Progenitor cell of endocrine pancreas (in vitro differentiated cells): ENCODE data around the gene PROCR. TPM values are rescaled to one million over a fixed set of nuclear protein-coding genes. Genes with fewer than 3 reads are reported as not detected.
"Not testable (repeated sequence)": the region's sequence is repeated elsewhere in the genome, so short reads cannot be mapped to it uniquely, and the experiment has no call there.

Experiments
- DNase-seq: peaks from one replicate; pipeline ENCODE4 v3.0.0; 2021; ENCODE audit warnings: low spot score; ENCODE audit not compliant: unreplicated experiment
- H3K27ac Mint-ChIP-seq: 2 replicates; pipeline ENCODE4 v1.8.0; 2021; ENCODE audit warnings: mild to moderate bottlenecking, moderate library complexity, mixed read lengths
- H3K27me3 Mint-ChIP-seq: 2 replicates; pipeline ENCODE4 v1.8.0; 2021; ENCODE audit warnings: mixed read lengths
- H3K36me3 Mint-ChIP-seq: 2 replicates; pipeline ENCODE4 v1.8.0; 2022; ENCODE audit warnings: mixed read lengths; ENCODE audit not compliant: insufficient read depth
- H3K4me1 Mint-ChIP-seq: 2 replicates; pipeline ENCODE4 v1.8.0; 2021; ENCODE audit warnings: low read depth, mixed read lengths
- H3K4me3 Mint-ChIP-seq: 2 replicates; pipeline ENCODE4 v1.8.0; 2021; ENCODE audit warnings: low read depth, mild to moderate bottlenecking, moderate library complexity, mixed read lengths
- H3K9me3 Mint-ChIP-seq: 2 replicates; pipeline ENCODE4 v1.8.0; 2021; ENCODE audit warnings: low read depth, mixed read lengths
- CTCF ChIP-seq: fragments of 200-600 bp; sonication (generic); IDR thresholded peaks from one replicate; pipeline ENCODE4 v1.5.0; 2021; ENCODE audit warnings: antibody characterized with exemption, mild to moderate bottlenecking; ENCODE audit not compliant: unreplicated experiment
- total RNA-seq: library from RNA; stranded (reverse); gene quantifications from 2 replicates; pipeline ENCODE4 v1.2.1, GENCODE V29; 2021

PROCR gene
- total RNA-seq, 1 donor from 2014 or later = 0.55 TPM

GRCh38 chr20:35191419-35192117, 19.7 kb downstream of the PROCR start:
- H3K27ac Mint-ChIP-seq = no peak overlapping the region
- no peak overlapping the region for H3K4me3 Mint-ChIP-seq
- no peak for TF ChIP-seq CTCF
- H3K4me1 Mint-ChIP-seq = peaks cover 34% of the 10 kb centered on the region
- H3K9me3 Mint-ChIP-seq = peaks cover 27% of the 10 kb centered on the region
- no peak for DNase-seq
- no peaks in the 10 kb centered on the region for H3K27me3 Mint-ChIP-seq
- peaks cover 5% of the 10 kb centered on the region for H3K36me3 Mint-ChIP-seq

GRCh38 chr20:35192118-35192872, 20.4 kb downstream of the PROCR start:
- no peaks in the 10 kb centered on the region for H3K27me3 Mint-ChIP-seq
- DNase-seq = no peak
- peak overlapping the region; percentile 3 for H3K27ac Mint-ChIP-seq
- H3K9me3 Mint-ChIP-seq = peaks cover 34% of the 10 kb centered on the region
- no peak overlapping the region for H3K4me3 Mint-ChIP-seq
- peaks cover 6% of the 10 kb centered on the region for H3K36me3 Mint-ChIP-seq
- TF ChIP-seq CTCF = no peak
- peaks cover 34% of the 10 kb centered on the region for H3K4me1 Mint-ChIP-seq

- not testable (repeated sequence) for H3K4me3 Mint-ChIP-seq, H3K36me3 Mint-ChIP-seq, DNase-seq, H3K27ac Mint-ChIP-seq, H3K27me3 Mint-ChIP-seq
- Mint-ChIP-seq H3K9me3 (peaks cover 37% of the 10 kb centered on the region), H3K4me1 (peaks cover 32% of the 10 kb centered on the region)
Observed at GRCh38 chr20:35193031-35193791, 21.3 kb downstream of the PROCR start.

- Mint-ChIP-seq H3K4me1 (peaks cover 17% of the 10 kb centered on the region), H3K4me3 (no peak overlapping the region), H3K27ac (no peak overlapping the region), H3K27me3 (no peaks in the 10 kb centered on the region), H3K36me3 (peaks cover 15% of the 10 kb centered on the region), H3K9me3 (peaks cover 48% of the 10 kb centered on the region)
- no peak for TF ChIP-seq CTCF
- DNase-seq = no peak
Observed at GRCh38 chr20:35196313-35196712, 24.4 kb downstream of the PROCR start.

- H3K27ac Mint-ChIP-seq = no peak overlapping the region
- no peak for TF ChIP-seq CTCF
- H3K9me3 Mint-ChIP-seq = peaks cover 54% of the 10 kb centered on the region
- no peaks in the 10 kb centered on the region for H3K4me1 Mint-ChIP-seq
- peaks cover 16% of the 10 kb centered on the region for H3K36me3 Mint-ChIP-seq
- no peak for DNase-seq
- no peak overlapping the region for H3K4me3 Mint-ChIP-seq
- H3K27me3 Mint-ChIP-seq = no peaks in the 10 kb centered on the region
Observed at GRCh38 chr20:35199740-35200139, 27.9 kb downstream of the PROCR start.
